A549 (cell line): Measurements from ENCODE around the gene ADTRP. TPM values are rescaled to one million over a fixed set of nuclear protein-coding genes. Genes with fewer than 3 reads are reported as not detected.
A peak's percentile ranks its signal among the peaks of the same experiment; 100 is the strongest.

Source experiments
- ATAC-seq, 2 experiments: fragments of 200-7000 bp in 1 of 2; fragments of >200 bp in 1 of 2; cut with Nextera tagmentation in 1 of 2; cut with Tn5 transposase in 1 of 2; 3 replicates each; pipeline versions ENCODE4 v1.8.0 to v1.9.1; 2018 to 2020; ENCODE audit warnings: mild to moderate bottlenecking in 1 of 2, moderate library complexity in 1 of 2
- CTCF ChIA-PET: fragments of 300-600 bp; sonication (Branson Sonifier 250); formaldehyde crosslinking; extraction: SDS; loops from one replicate; lab custom pipeline; 2021; ENCODE audit warnings: antibody characterized with exemption, inconsistent platforms; lab: Yijun Ruan, JAX
- POLR2A ChIA-PET: fragments of 350-600 bp; formaldehyde crosslinking; extraction: SDS; loops from one replicate; lab custom pipeline; 2021; ENCODE audit warnings: antibody characterized with exemption, inconsistent platforms; lab: Yijun Ruan, JAX
- DNase-seq, 2 experiments: peaks; one replicate each; pipeline versions ENCODE4 v3.0.0 to v3.0.0-alpha.2; 2011 to 2016; ENCODE audit warnings: low read depth in 1 of 2, low spot score in 1 of 2
- FAIRE-seq: peaks from 2 replicates; lab custom pipeline; 2011; peaks lifted over from hg19 to GRCh38; lab: Jason Lieb, UNC
- H3K27ac ChIP-seq, 2 experiments: fragments of >200 bp; sonication (Bioruptor Twin); formaldehyde crosslinking; 3 replicates each; pipeline ENCODE4 v1.5.1; 2016 to 2017
- H3K4me1 ChIP-seq: fragments of >200 bp; sonication (Bioruptor Twin); formaldehyde crosslinking; 3 replicates; pipeline ENCODE4 v1.6.1; 2016
- H3K4me2 ChIP-seq: fragments of >200 bp; sonication (Bioruptor Twin); formaldehyde crosslinking; 3 replicates; pipeline ENCODE4 v1.6.1; 2016
- H3K4me3 ChIP-seq: fragments of >200 bp; sonication (Bioruptor Twin); formaldehyde crosslinking; 3 replicates; pipeline ENCODE4 v1.5.1; 2016
- H3K9me3 ChIP-seq: fragments of >200 bp; sonication (Bioruptor Twin); formaldehyde crosslinking; 3 replicates; pipeline ENCODE4 v1.6.1; 2016
- CEBPB ChIP-seq, 2 experiments: fragments of >200 bp in 1 of 2; sonication (Bioruptor Twin) in 1 of 2; formaldehyde crosslinking in 1 of 2; IDR thresholded peaks; 2 replicates each; pipeline ENCODE4 v1.6.1; 2012 to 2016
- CHD4 ChIP-seq: fragments of 200-600 bp; sonication (generic); IDR thresholded peaks from 2 replicates; pipeline ENCODE4 v1.6.1; 2016; ENCODE audit warnings: antibody characterized with exemption, mild to moderate bottlenecking, borderline replicate concordance
- EHF ChIP-seq: fragments of 250-450 bp; sonication (Bioruptor Pico); IDR thresholded peaks from 2 replicates; pipeline ENCODE4 v1.5.0; 2020; ENCODE audit warnings: mild to moderate bottlenecking
- EHMT2 ChIP-seq: fragments of 200-600 bp; sonication (generic); IDR thresholded peaks from 2 replicates; pipeline ENCODE4 v1.6.1; 2016; ENCODE audit warnings: antibody characterized with exemption, low read depth, mild to moderate bottlenecking, moderate library complexity
- EP300 ChIP-seq, 2 experiments: fragments of >200 bp; sonication (Bioruptor Twin); formaldehyde crosslinking; IDR thresholded peaks; 2 replicates in 1 of 2; 3 replicates in 1 of 2; pipeline ENCODE4 v1.6.1; 2016 to 2017
- FOSB ChIP-seq: fragments of 250-450 bp; sonication (Bioruptor Pico); IDR thresholded peaks from 2 replicates; pipeline ENCODE4 v1.5.0; 2020; ENCODE audit warnings: mild to moderate bottlenecking, moderate library complexity
- FOSL2 ChIP-seq, 2 experiments: fragments of 450-650 bp in 1 of 2; fragments of >200 bp in 1 of 2; sonication (Bioruptor Twin) in 1 of 2; formaldehyde crosslinking; IDR thresholded peaks; 2 replicates each; pipeline versions ENCODE4 v1.5.0 to v1.6.1; 2016 to 2020; ENCODE audit warnings: mild to moderate bottlenecking in 1 of 2, moderate library complexity in 1 of 2
- FOXS1 ChIP-seq: fragments of 250-450 bp; sonication (Bioruptor Pico); IDR thresholded peaks from 2 replicates; pipeline ENCODE4 v1.5.0; 2020; ENCODE audit warnings: mild to moderate bottlenecking, moderate library complexity
- HMGXB4 ChIP-seq: fragments of 250-450 bp; sonication (Bioruptor Pico); IDR thresholded peaks from 2 replicates; pipeline ENCODE4 v1.5.0; 2021; ENCODE audit warnings: mild to moderate bottlenecking, moderate library complexity, borderline replicate concordance
- HOXB13 ChIP-seq: fragments of 250-450 bp; sonication (Bioruptor Pico); IDR thresholded peaks from 2 replicates; pipeline ENCODE4 v1.5.0; 2020; ENCODE audit warnings: low read depth, mild to moderate bottlenecking, moderate library complexity
- HOXB5 ChIP-seq: fragments of 250-450 bp; sonication (Bioruptor Pico); IDR thresholded peaks from 2 replicates; pipeline ENCODE4 v1.5.0; 2020; ENCODE audit warnings: mild to moderate bottlenecking, moderate library complexity
- JUN ChIP-seq, 2 experiments: fragments of >200 bp; sonication (Bioruptor Twin); formaldehyde crosslinking; IDR thresholded peaks; 2 replicates in 1 of 2; 3 replicates in 1 of 2; pipeline ENCODE4 v1.6.1; 2016 to 2017
- JUNB ChIP-seq: fragments of >200 bp; sonication (Bioruptor Twin); formaldehyde crosslinking; IDR thresholded peaks from 2 replicates; pipeline ENCODE4 v1.6.1; 2016
- KDM1A ChIP-seq: fragments of 200-600 bp; sonication (generic); IDR thresholded peaks from 2 replicates; pipeline ENCODE4 v1.6.1; 2016; ENCODE audit warnings: low read depth, mild to moderate bottlenecking
- KDM5A ChIP-seq: fragments of 200-600 bp; sonication (generic); IDR thresholded peaks from 2 replicates; pipeline ENCODE4 v1.6.1; 2016; ENCODE audit warnings: antibody characterized with exemption, mild to moderate bottlenecking
- MAZ ChIP-seq: fragments of 150-350 bp; IDR thresholded peaks from 2 replicates; pipeline ENCODE4 v1.6.1; 2014; ENCODE audit warnings: antibody characterized with exemption, low read depth, low read length, borderline replicate concordance
- NR3C1 ChIP-seq: fragments of >200 bp; sonication (Bioruptor Twin); formaldehyde crosslinking; IDR thresholded peaks from 3 replicates; pipeline ENCODE4 v1.6.1; 2017
- RNF2 ChIP-seq: fragments of 200-600 bp; sonication (generic); IDR thresholded peaks from 2 replicates; pipeline ENCODE4 v1.6.1; 2016; ENCODE audit warnings: low read depth, mild to moderate bottlenecking, antibody characterized with exemption, moderate library complexity, borderline replicate concordance
- SREBF2 ChIP-seq: fragments of 450-650 bp; IDR thresholded peaks from 2 replicates; pipeline ENCODE4 v1.6.1; 2014; ENCODE audit warnings: mild to moderate bottlenecking, moderate library complexity
- TP53 ChIP-seq: fragments of 250-450 bp; sonication (Bioruptor Pico); IDR thresholded peaks from 2 replicates; pipeline ENCODE4 v1.5.0; 2021; ENCODE audit warnings: mild to moderate bottlenecking, moderate library complexity
- ZC3H11A ChIP-seq: fragments of 450-650 bp; IDR thresholded peaks from 2 replicates; pipeline ENCODE4 v1.6.1; 2014; ENCODE audit warnings: antibody characterized with exemption, mild to moderate bottlenecking
- ZFP36 ChIP-seq: fragments of 450-650 bp; IDR thresholded peaks from 2 replicates; pipeline ENCODE4 v1.6.1; 2014; ENCODE audit warnings: borderline replicate concordance; ENCODE audit not compliant: partially characterized antibody
- ZNF302 ChIP-seq: fragments of 250-450 bp; sonication (Bioruptor Pico); IDR thresholded peaks from 2 replicates; pipeline ENCODE4 v1.9.0; 2021; ENCODE audit warnings: inconsistent platforms, mild to moderate bottlenecking, moderate library complexity
- ZSCAN20 ChIP-seq: fragments of 250-450 bp; sonication (Bioruptor Pico); IDR thresholded peaks from 2 replicates; pipeline ENCODE4 v1.8.0; 2022; ENCODE audit warnings: mild to moderate bottlenecking, moderate library complexity
- WGBS: methylation state at CpG from one replicate; pipeline ENCODE4 v1.1.6; 2017; ENCODE audit errors: missing lambda C conversion rate; 5-methylcytosine and 5-hydroxymethylcytosine counted together
- polyA plus RNA-seq, 4 experiments: library from polyadenylated mRNA; depleted of rRNA in 3 of 4; stranded (reverse); fragments of >200 nt; fragmentation: RNase III in 1 of 4; extraction: RNeasy Plus Mini Kit Qiagen cat#74134 plus additional on column Dnase treatment in 1 of 4; gene quantifications; 2 replicates in 3 of 4; 3 replicates in 1 of 4; pipeline ENCODE4 v1.2.3, GENCODE V29; 2011 to 2017
- TF ChIP-seq, protein P1 (sequence below): fragments of 250-450 bp; sonication (Bioruptor Pico); IDR thresholded peaks from 2 replicates; pipeline ENCODE4 v1.5.0; 2020; ENCODE audit warnings: low read depth, mild to moderate bottlenecking, moderate library complexity

Gene ADTRP
- polyA plus RNA-seq, 2 of the 4 experiments (the other 2 are of a cell fraction): 0.57 to 0.59 TPM

GRCh38 chr6:11774426-11774825 is 4.2 kb downstream of the ADTRP start (continued):
- no peak for TF ChIP-seq JUN (IDR thresholded peaks at IDR 0.05)

- ChIA-PET POLR2A (no interaction called here), CTCF (interaction anchor here (2.4 kb wide), 1 partner anchor 10 kb away, joined by 8 read pairs; no protein-coding TSS in a partner anchor)
- no peak overlapping the region for H3K4me3 ChIP-seq
- DNase-seq (no peak), ATAC-seq (no peak), FAIRE-seq (no peak)
- H3K27ac ChIP-seq: peak overlapping the region; percentile 83 to 99
- H3K4me1 ChIP-seq: peaks cover 39% of the 10 kb centered on the region
- TF ChIP-seq CHD4 (no peak), JUNB (no peak), EHMT2 (no peak), HOXB5 (no peak), ZC3H11A (no peak), FOSB (CRISPR knock-in tag) (no peak), MAZ (no peak), EHF (CRISPR knock-in tag) (no peak), FOXS1 (no peak), HMGXB4 (no peak), SREBF2 (no peak), KDM5A (no peak)
- WGBS: 86% methylated on average over 2 of the region's 2 CpGs
- H3K9me3 ChIP-seq: 0 out of 3 replicates have a peak, but pooled peaks cover 3% of the 10 kb centered on the region
- no peak overlapping the region; the same call in 2 of the 3 replicates for H3K4me2 ChIP-seq
Observed at GRCh38 chr6:11773581-11773980, 5.0 kb downstream of the ADTRP start.

- no peak for FAIRE-seq
- ChIA-PET CTCF (interaction anchor here (2.4 kb wide), 1 partner anchor 10 kb away, joined by 8 read pairs; no protein-coding TSS in a partner anchor), POLR2A (no interaction called here)
- H3K27ac ChIP-seq: peak overlapping the region; percentile 83 to 99
- H3K4me2 ChIP-seq: peak overlapping the region; percentile 55
- H3K9me3 ChIP-seq: 0 out of 3 replicates have a peak, but pooled peaks cover 3% of the 10 kb centered on the region
- no peak overlapping the region for H3K4me3 ChIP-seq
- peaks cover 39% of the 10 kb centered on the region for H3K4me1 ChIP-seq
- WGBS: 77% methylated on average over 4 of the region's 5 CpGs
- TF ChIP-seq, protein P1, sequence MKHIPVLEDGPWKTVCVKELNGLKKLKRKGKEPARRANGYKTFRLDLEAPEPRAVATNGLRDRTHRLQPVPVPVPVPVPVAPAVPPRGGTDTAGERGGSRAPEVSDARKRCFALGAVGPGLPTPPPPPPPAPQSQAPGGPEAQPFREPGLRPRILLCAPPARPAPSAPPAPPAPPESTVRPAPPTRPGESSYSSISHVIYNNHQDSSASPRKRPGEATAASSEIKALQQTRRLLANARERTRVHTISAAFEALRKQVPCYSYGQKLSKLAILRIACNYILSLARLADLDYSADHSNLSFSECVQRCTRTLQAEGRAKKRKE (CRISPR knock-in tag): no peak
- no peak for TF ChIP-seq EP300 (IDR thresholded peaks at IDR 0.05)
- no peak for TF ChIP-seq KDM1A
- no peak for TF ChIP-seq FOSL2 (IDR thresholded peaks at IDR 0.05)
- TF ChIP-seq FOSL2 (CRISPR knock-in tag; IDR thresholded peaks at IDR 0.05): no peak
- no peak for TF ChIP-seq FOSB (CRISPR knock-in tag)
- TF ChIP-seq EHMT2: no peak
- no peak for TF ChIP-seq CEBPB (IDR thresholded peaks at IDR 0.05)
- no peak for TF ChIP-seq RNF2
- no peak for TF ChIP-seq NR3C1
- TF ChIP-seq ZFP36: no peak
- TF ChIP-seq ZSCAN20 (CRISPR knock-in tag): no peak
- TF ChIP-seq EHF (CRISPR knock-in tag): no peak
- no peak for TF ChIP-seq HMGXB4
- TF ChIP-seq TP53 (CRISPR knock-in tag): no peak
- TF ChIP-seq HOXB13: no peak
- no peak for TF ChIP-seq ZNF302 (CRISPR knock-in tag)
- no peak for ATAC-seq
- no peak for DNase-seq
Observed at GRCh38 chr6:11773013-11773412, 5.6 kb downstream of the ADTRP start.
